ENCODE measurements around the gene FOXP1. TPM values are rescaled to one million over a fixed set of nuclear protein-coding genes. Genes with fewer than 3 reads are reported as not detected.
A peak's percentile ranks its signal among the peaks of the same experiment; 100 is the strongest.

FOXP1 gene
- polyA plus RNA-seq, 6 donors from 2014 or later = 441 to 620 (median 523) TPM

GRCh38 chr3:71163198-71163918 lies 420.2 kb downstream of the FOXP1 start:
- Mint-ChIP-seq H3K36me3 (peaks cover 16 to 27% of the 10 kb centered on the region in 2 donors), H3K4me1 (peaks cover 34 to 50% (median 38%) of the 10 kb centered on the region in 3 donors), H3K9me3 (peaks cover 0 to 4% (median 0%) of the 10 kb centered on the region in 7 donors), H3K27ac (peak overlapping the region in 3 of 6 donors; percentile 27 to 79 (median 47)), H3K4me3 (no peak overlapping the region), H3K27me3 (no peaks in the 10 kb centered on the region)
- ATAC-seq (ENCODE audit: low read depth in 2 of 2) (no peak), DNase-seq (no peak)

GRCh38 chr3:71162221-71162620 lies 421.3 kb downstream of the FOXP1 start:
- no peak for DNase-seq
- Mint-ChIP-seq H3K9me3 (peaks cover 0 to 4% (median 0%) of the 10 kb centered on the region in 7 donors), H3K4me3 (no peak overlapping the region), H3K4me1 (peaks cover 44 to 61% (median 49%) of the 10 kb centered on the region in 3 donors), H3K36me3 (peaks cover 16 to 35% of the 10 kb centered on the region in 2 donors), H3K27ac (peak overlapping the region; percentile 61 to 88 (median 74)), H3K27me3 (no peaks in the 10 kb centered on the region)
- ATAC-seq (ENCODE audit: low read depth in 2 of 2) = no peak

GRCh38 chr3:71160785-71161546 lies 422.6 kb downstream of the FOXP1 start:
- DNase-seq (no peak), ATAC-seq (ENCODE audit: low read depth in 2 of 2) (no peak)
- Mint-ChIP-seq H3K9me3 (peaks cover 0 to 4% (median 0%) of the 10 kb centered on the region in 7 donors), H3K27me3 (no peaks in the 10 kb centered on the region), H3K4me3 (no peak overlapping the region), H3K27ac (peak overlapping the region in 5 of 6 donors; percentile 30 to 81 (median 65)), H3K4me1 (peaks cover 53 to 74% (median 54%) of the 10 kb centered on the region in 3 donors), H3K36me3 (peaks cover 9 to 35% of the 10 kb centered on the region in 2 donors)

- peak overlapping the region; percentile 51 to 89 (median 72) for H3K27ac Mint-ChIP-seq
- DNase-seq (no peak), ATAC-seq (ENCODE audit: low read depth in 2 of 2) (no peak)
- H3K4me1 Mint-ChIP-seq = peaks cover 46 to 59% (median 48%) of the 10 kb centered on the region in 3 donors
- H3K36me3 Mint-ChIP-seq = peaks cover 8 to 31% of the 10 kb centered on the region in 2 donors
- H3K9me3 Mint-ChIP-seq = peaks cover 0 to 2% (median 0%) of the 10 kb centered on the region in 7 donors
- H3K4me3 Mint-ChIP-seq = peak overlapping the region in 1 of 8 donors; percentile 23
- no peaks in the 10 kb centered on the region for H3K27me3 Mint-ChIP-seq
These were observed 427.4 kb downstream of the FOXP1 start for GRCh38 chr3:71156062-71156665.

GRCh38 chr3:71154846-71155245 lies 428.7 kb downstream of the FOXP1 start:
- peaks cover 44 to 53% (median 47%) of the 10 kb centered on the region in 3 donors for H3K4me1 Mint-ChIP-seq
- no peaks in the 10 kb centered on the region for H3K27me3 Mint-ChIP-seq
- H3K27ac Mint-ChIP-seq = peak overlapping the region in 4 of 6 donors; percentile 10 to 92 (median 26)
- no peak for ATAC-seq (ENCODE audit: low read depth in 2 of 2)
- DNase-seq = no peak
- no peaks in the 10 kb centered on the region for H3K9me3 Mint-ChIP-seq
- peaks cover 8 to 27% of the 10 kb centered on the region in 2 donors for H3K36me3 Mint-ChIP-seq
- no peak overlapping the region for H3K4me3 Mint-ChIP-seq

GRCh38 chr3:71153713-71154112 lies 429.8 kb downstream of the FOXP1 start:
- Mint-ChIP-seq H3K27ac (peak overlapping the region in 2 of 6 donors; percentile 34 to 44), H3K4me3 (no peak overlapping the region), H3K27me3 (no peaks in the 10 kb centered on the region), H3K4me1 (peaks cover 39 to 48% (median 48%) of the 10 kb centered on the region in 3 donors), H3K36me3 (peaks cover 5 to 27% of the 10 kb centered on the region in 2 donors), H3K9me3 (no peaks in the 10 kb centered on the region)
- DNase-seq = no peak
- ATAC-seq (ENCODE audit: low read depth in 2 of 2) = no peak

- H3K27ac Mint-ChIP-seq = peak overlapping the region in 3 of 6 donors; percentile 26 to 78 (median 58)
- H3K4me3 Mint-ChIP-seq = no peak overlapping the region
- DNase-seq = no peak
- no peaks in the 10 kb centered on the region for H3K9me3 Mint-ChIP-seq
- H3K36me3 Mint-ChIP-seq = peaks cover 5 to 24% of the 10 kb centered on the region in 2 donors
- no peak for ATAC-seq (ENCODE audit: low read depth in 2 of 2)
- H3K4me1 Mint-ChIP-seq = peaks cover 31 to 46% (median 45%) of the 10 kb centered on the region in 3 donors
- H3K27me3 Mint-ChIP-seq = no peaks in the 10 kb centered on the region
These were observed 430.6 kb downstream of the FOXP1 start for GRCh38 chr3:71152892-71153265.

GRCh38 chr3:71152039-71152891 lies 431.3 kb downstream of the FOXP1 start:
- H3K4me1 Mint-ChIP-seq = peaks cover 28 to 42% (median 41%) of the 10 kb centered on the region in 3 donors
- peak overlapping the region in 5 of 6 donors; percentile 42 to 86 (median 78) for H3K27ac Mint-ChIP-seq
- ATAC-seq (ENCODE audit: low read depth in 2 of 2) (no peak), DNase-seq (no peak)
- peaks cover 5 to 18% of the 10 kb centered on the region in 2 donors for H3K36me3 Mint-ChIP-seq
- no peak overlapping the region for H3K4me3 Mint-ChIP-seq
- H3K27me3 Mint-ChIP-seq = no peaks in the 10 kb centered on the region
- H3K9me3 Mint-ChIP-seq = no peaks in the 10 kb centered on the region

GRCh38 chr3:71149959-71150954 lies 433.3 kb downstream of the FOXP1 start:
- H3K36me3 Mint-ChIP-seq = peaks cover 7 to 14% of the 10 kb centered on the region in 2 donors
- ATAC-seq (ENCODE audit: low read depth in 2 of 2) = no peak
- H3K4me1 Mint-ChIP-seq = peaks cover 19 to 42% (median 38%) of the 10 kb centered on the region in 3 donors
- peak overlapping the region in 5 of 6 donors; percentile 2 to 88 (median 64) for H3K27ac Mint-ChIP-seq
- H3K4me3 Mint-ChIP-seq = no peak overlapping the region
- H3K27me3 Mint-ChIP-seq = no peaks in the 10 kb centered on the region
- no peaks in the 10 kb centered on the region for H3K9me3 Mint-ChIP-seq
- no peak for DNase-seq

GRCh38 chr3:71148455-71149060 lies 435.0 kb downstream of the FOXP1 start:
- Mint-ChIP-seq H3K4me1 (peaks cover 23 to 49% (median 42%) of the 10 kb centered on the region in 3 donors), H3K27ac (peak overlapping the region; percentile 13 to 90 (median 56)), H3K9me3 (no peaks in the 10 kb centered on the region), H3K4me3 (no peak overlapping the region), H3K36me3 (peaks cover 7 to 13% of the 10 kb centered on the region in 2 donors), H3K27me3 (no peaks in the 10 kb centered on the region)
- ATAC-seq (ENCODE audit: low read depth in 2 of 2) (no peak), DNase-seq (no peak)

- peak overlapping the region in 5 of 6 donors; percentile 39 to 85 (median 52) for H3K27ac Mint-ChIP-seq
- H3K9me3 Mint-ChIP-seq = no peaks in the 10 kb centered on the region
- no peak overlapping the region for H3K4me3 Mint-ChIP-seq
- no peak for ATAC-seq (ENCODE audit: low read depth in 2 of 2)
- peaks cover 33 to 57% (median 55%) of the 10 kb centered on the region in 3 donors for H3K4me1 Mint-ChIP-seq
- DNase-seq = no peak
- H3K27me3 Mint-ChIP-seq = no peaks in the 10 kb centered on the region
- H3K36me3 Mint-ChIP-seq = peaks cover 7 to 9% of the 10 kb centered on the region in 2 donors
These were observed 436.9 kb downstream of the FOXP1 start for GRCh38 chr3:71146673-71147072.

All from naive B cell (primary cell).